Activated CD4-positive, alpha-beta T cell treated with anti-CD3 and anti-CD28 coated beads for 4 hours (primary cell): ENCODE results near the gene TACSTD2.
"Not testable (repeated sequence)": the region's sequence is repeated elsewhere in the genome, so short reads cannot be mapped to it uniquely, and the experiment has no call there.

Experiments
- DNase-seq, 2 donors: peaks; one replicate each; pipeline ENCODE4 v3.0.0-alpha.2; 2020

Gene TACSTD2

GRCh38 chr1:58586271-58586670, 9.2 kb upstream of the TACSTD2 start:
- no peak for DNase-seq

- DNase-seq: no peak
Measured at GRCh38 chr1:58585581-58586151, 8.6 kb upstream of the TACSTD2 start.

- no peak for DNase-seq
Measured at GRCh38 chr1:58585166-58585565, 8.1 kb upstream of the TACSTD2 start.

GRCh38 chr1:58584082-58584895, 7.2 kb upstream of the TACSTD2 start:
- DNase-seq: no peak

- DNase-seq: no peak
Measured at GRCh38 chr1:58583496-58583895, 6.4 kb upstream of the TACSTD2 start.

- not testable (repeated sequence) for DNase-seq
Measured at GRCh38 chr1:58582143-58582542, 5.1 kb upstream of the TACSTD2 start.

GRCh38 chr1:58581641-58582040, 4.6 kb upstream of the TACSTD2 start:
- no peak for DNase-seq

GRCh38 chr1:58580186-58580585, 3.1 kb upstream of the TACSTD2 start:
- no peak for DNase-seq

GRCh38 chr1:58577654-58578030, 590 bp upstream of the TACSTD2 start:
- DNase-seq: no peak

GRCh38 chr1:58576325-58576726, 726 bp downstream of the TACSTD2 start:
- no peak for DNase-seq

GRCh38 chr1:58575551-58576324, 1.3 kb downstream of the TACSTD2 start:
- DNase-seq: no peak

- no peak for DNase-seq
Measured at GRCh38 chr1:58574816-58575215, 2.2 kb downstream of the TACSTD2 start.

GRCh38 chr1:58573705-58574591, 3.1 kb downstream of the TACSTD2 start:
- DNase-seq: peak; percentile 24 to 26

GRCh38 chr1:58573138-58573537, 3.9 kb downstream of the TACSTD2 start:
- no peak for DNase-seq

GRCh38 chr1:58572690-58573089, 4.4 kb downstream of the TACSTD2 start:
- no peak for DNase-seq

- DNase-seq: no peak
Measured at GRCh38 chr1:58571616-58572015, 5.4 kb downstream of the TACSTD2 start.

GRCh38 chr1:58570817-58571216, 6.2 kb downstream of the TACSTD2 start:
- no peak for DNase-seq

- DNase-seq: no peak
Measured at GRCh38 chr1:58570094-58570493, 7.0 kb downstream of the TACSTD2 start.

- no peak for DNase-seq
Measured at GRCh38 chr1:58568911-58569310, 8.1 kb downstream of the TACSTD2 start.

GRCh38 chr1:58568271-58568860, 8.7 kb downstream of the TACSTD2 start:
- DNase-seq: no peak

- DNase-seq: no peak
Measured at GRCh38 chr1:58566339-58566738, 10.7 kb downstream of the TACSTD2 start.

- DNase-seq: not testable (repeated sequence)
Measured at GRCh38 chr1:58563715-58564114, 13.3 kb downstream of the TACSTD2 start.
